BE2C (cell line): ENCODE results near the gene RPL37A.

Source experiments
- DNase-seq: peaks from one replicate; pipeline ENCODE4 v3.0.0-alpha.2; 2020
- H3K27me3 ChIP-seq: fragments of 250-450 bp; sonication (Bioruptor Pico); 2 replicates; pipeline ENCODE4 v1.5.1; 2020; ENCODE audit warnings: mild to moderate bottlenecking
- H3K36me3 ChIP-seq: fragments of 250-450 bp; sonication (Bioruptor Pico); 2 replicates; pipeline ENCODE4 v1.5.1; 2020; ENCODE audit warnings: mild to moderate bottlenecking
- H3K4me1 ChIP-seq: fragments of 250-450 bp; sonication (Bioruptor Pico); 2 replicates; pipeline ENCODE4 v1.5.1; 2020
- H3K4me3 ChIP-seq: 2 replicates; pipeline ENCODE4 v1.5.1; 2011; ENCODE audit warnings: low read depth, low read length
- H3K9me3 ChIP-seq: fragments of 250-450 bp; sonication (Bioruptor Pico); 2 replicates; pipeline ENCODE4 v1.5.1; 2020
- TF ChIP-seq, protein P1 (sequence below): IDR thresholded peaks from 2 replicates; pipeline ENCODE4 v1.5.1; 2012; ENCODE audit warnings: mild to moderate bottlenecking, low read depth, low read length

RPL37A gene

DNA sequence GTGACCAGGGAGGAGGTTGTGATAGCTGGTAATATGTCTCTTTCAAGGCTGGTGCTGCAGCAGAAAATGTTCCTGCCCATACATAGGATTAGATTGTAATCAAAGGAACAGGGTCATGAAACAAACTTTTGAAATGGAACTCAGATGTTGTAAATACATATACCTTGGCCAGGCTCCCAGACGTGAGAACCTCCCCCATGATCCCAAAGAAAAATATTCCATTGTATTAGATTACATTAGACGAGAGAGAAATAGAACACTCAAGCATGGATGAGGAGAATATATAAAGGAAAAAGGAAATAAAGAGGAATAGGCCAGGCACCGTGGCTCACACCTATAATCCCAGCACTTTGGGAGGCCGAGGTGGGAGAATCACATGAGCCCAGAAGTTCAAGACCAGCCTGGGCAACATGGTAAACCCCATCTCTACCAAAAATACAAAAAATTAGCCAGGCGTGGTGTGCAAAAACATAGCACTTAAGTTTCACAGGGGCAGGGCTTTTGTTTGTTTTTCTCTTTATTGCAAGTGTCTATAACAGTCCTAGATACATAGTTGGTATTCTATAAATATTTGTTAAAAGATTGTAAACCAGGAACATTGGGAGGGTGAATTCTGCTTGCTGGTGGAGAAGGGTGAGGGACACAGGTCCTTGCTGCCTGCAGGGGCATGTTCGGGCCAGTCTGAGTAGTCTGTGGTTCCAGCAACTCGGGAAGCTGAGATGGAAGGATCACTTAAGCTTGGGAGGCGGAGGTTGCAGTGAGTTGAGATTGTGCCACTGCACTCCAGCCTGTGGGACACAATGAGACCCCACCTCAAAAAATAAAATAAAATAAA, 52.8 kb downstream of the RPL37A start:
- Histone ChIP-seq H3K9me3 (no peaks in the 10 kb centered on the region), H3K36me3 (no peaks in the 10 kb centered on the region), H3K4me3 (no peak overlapping the region), H3K27me3 (no peaks in the 10 kb centered on the region), H3K4me1 (peaks cover 10% of the 10 kb centered on the region)
- TF ChIP-seq, protein P1, sequence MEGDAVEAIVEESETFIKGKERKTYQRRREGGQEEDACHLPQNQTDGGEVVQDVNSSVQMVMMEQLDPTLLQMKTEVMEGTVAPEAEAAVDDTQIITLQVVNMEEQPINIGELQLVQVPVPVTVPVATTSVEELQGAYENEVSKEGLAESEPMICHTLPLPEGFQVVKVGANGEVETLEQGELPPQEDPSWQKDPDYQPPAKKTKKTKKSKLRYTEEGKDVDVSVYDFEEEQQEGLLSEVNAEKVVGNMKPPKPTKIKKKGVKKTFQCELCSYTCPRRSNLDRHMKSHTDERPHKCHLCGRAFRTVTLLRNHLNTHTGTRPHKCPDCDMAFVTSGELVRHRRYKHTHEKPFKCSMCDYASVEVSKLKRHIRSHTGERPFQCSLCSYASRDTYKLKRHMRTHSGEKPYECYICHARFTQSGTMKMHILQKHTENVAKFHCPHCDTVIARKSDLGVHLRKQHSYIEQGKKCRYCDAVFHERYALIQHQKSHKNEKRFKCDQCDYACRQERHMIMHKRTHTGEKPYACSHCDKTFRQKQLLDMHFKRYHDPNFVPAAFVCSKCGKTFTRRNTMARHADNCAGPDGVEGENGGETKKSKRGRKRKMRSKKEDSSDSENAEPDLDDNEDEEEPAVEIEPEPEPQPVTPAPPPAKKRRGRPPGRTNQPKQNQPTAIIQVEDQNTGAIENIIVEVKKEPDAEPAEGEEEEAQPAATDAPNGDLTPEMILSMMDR: no peak
- no peak for DNase-seq

DNA sequence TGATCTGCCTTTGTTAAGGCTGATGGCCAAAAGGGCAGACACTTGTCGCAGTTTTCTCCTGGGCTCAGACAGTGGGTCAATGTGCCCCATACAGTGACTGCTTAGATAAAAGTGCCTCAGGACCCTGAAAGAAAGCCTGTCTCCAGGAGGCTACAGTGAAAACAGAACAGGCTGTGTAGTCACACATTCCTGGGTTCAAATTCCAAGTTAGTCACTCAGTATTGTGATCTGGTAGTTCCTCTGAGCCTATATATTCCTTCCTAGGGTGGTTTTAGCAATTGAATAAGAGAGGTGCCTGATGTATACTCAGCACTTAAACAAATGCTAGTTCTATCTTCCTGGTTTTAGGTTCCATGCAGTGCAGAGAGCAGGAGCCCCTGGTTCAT, 54.4 kb downstream of the RPL37A start:
- H3K36me3 ChIP-seq: no peaks in the 10 kb centered on the region
- no peaks in the 10 kb centered on the region for H3K9me3 ChIP-seq
- H3K27me3 ChIP-seq: no peaks in the 10 kb centered on the region
- TF ChIP-seq, protein P1: no peak
- DNase-seq: no peak
- peaks cover 10% of the 10 kb centered on the region for H3K4me1 ChIP-seq
- no peak overlapping the region for H3K4me3 ChIP-seq
